K562 (cell line): ENCODE measurements around the gene TMEM248. TPM values are rescaled to one million over a fixed set of nuclear protein-coding genes. Genes with fewer than 3 reads are reported as not detected.

Source experiments
- CBFA2T2 ChIP-seq: fragments of 450-650 bp; conservative IDR thresholded peaks from 2 replicates; pipeline ENCODE4 v1.6.1; 2017; ENCODE audit warnings: mild to moderate bottlenecking
- CTBP1 ChIP-seq: fragments of 450-650 bp; IDR thresholded peaks from 2 replicates; pipeline ENCODE4 v1.6.1; 2016; ENCODE audit warnings: borderline replicate concordance
- ELF1 ChIP-seq: fragments of 200-800 bp; sonication (Bioruptor generic); IDR thresholded peaks from 2 replicates; pipeline ENCODE4 v1.6.1; 2016; ENCODE audit warnings: missing genetic modification characterization, missing compliant biosample characterization
- EP300 ChIP-seq: IDR thresholded peaks from 2 replicates; pipeline ENCODE4 v1.6.1; 2012; ENCODE audit warnings: low read length, improper control_type of control experiment
- FOSL1 ChIP-seq: fragments of 200-800 bp; sonication (Bioruptor generic); conservative IDR thresholded peaks from 2 replicates; pipeline ENCODE4 v1.6.1; 2016; ENCODE audit warnings: missing genetic modification characterization, missing compliant biosample characterization
- LEF1 ChIP-seq: fragments of 450-650 bp; IDR thresholded peaks from 2 replicates; pipeline ENCODE4 v1.6.1; 2016; ENCODE audit warnings: mild to moderate bottlenecking
- STAT5A ChIP-seq: IDR thresholded peaks from 2 replicates; pipeline ENCODE4 v1.6.1; 2012; ENCODE audit warnings: low read length, inconsistent platforms, borderline replicate concordance
- TEAD1 ChIP-seq, 2 experiments: fragments of 450-650 bp in 1 of 2; sonication (generic) in 1 of 2; formaldehyde crosslinking; IDR thresholded peaks; 2 replicates each; pipeline versions ENCODE4 v1.4.0 to v1.8.0; 2020 to 2022; ENCODE audit warnings: mild to moderate bottlenecking in 2 of 2, missing genetic modification reagents in 1 of 2
- ZBTB8A ChIP-seq: fragments of 450-650 bp; IDR thresholded peaks from 2 replicates; pipeline ENCODE4 v1.6.1; 2018; ENCODE audit warnings: mild to moderate bottlenecking, moderate library complexity; ENCODE audit not compliant: partially characterized antibody
- ZKSCAN3 ChIP-seq: fragments of 250-450 bp; sonication (Bioruptor Pico); IDR thresholded peaks from 2 replicates; pipeline ENCODE4 v1.4.0; 2020
- ZNF551 ChIP-seq: fragments of 250-450 bp; sonication (Bioruptor Pico); IDR thresholded peaks from 2 replicates; pipeline ENCODE4 v1.5.0; 2021; ENCODE audit warnings: mild to moderate bottlenecking, moderate library complexity
- ZNF668 ChIP-seq: fragments of 250-450 bp; sonication (Bioruptor Pico); IDR thresholded peaks from 2 replicates; pipeline ENCODE4 v1.8.0; 2022; ENCODE audit warnings: mild to moderate bottlenecking, inconsistent platforms
- ZNF76 ChIP-seq: fragments of 250-450 bp; sonication (Bioruptor Pico); IDR thresholded peaks from 2 replicates; pipeline ENCODE4 v1.4.0; 2020; ENCODE audit warnings: mild to moderate bottlenecking, moderate library complexity, borderline replicate concordance
- polyA plus RNA-seq, 8 experiments: library from polyadenylated mRNA; depleted of rRNA in 4 of 8; stranded (reverse) in 5 of 8; unstranded in 3 of 8; fragments of >200 nt; fragmentation: Nextera tagmentation in 2 of 8; fragmentation: Illumina TruSeq in 1 of 8; extraction: Ambion mirVana in 2 of 8; extraction: Trizol in 1 of 8; gene quantifications; 2 replicates each; pipeline versions ENCODE4 v1.2.1 to v1.2.3, GENCODE V29; 2011 to 2014; ENCODE audit warnings: inconsistent platforms in 1 of 8, missing spikeins in 1 of 8
- total RNA-seq, 7 experiments: library from RNA; depleted of rRNA in 6 of 7; stranded (reverse); fragments of >200 nt in 6 of 7; fragmentation: Illumina TruSeq in 2 of 7; extraction: Trizol in 2 of 7; gene quantifications; 2 replicates each; pipeline versions ENCODE4 v1.2.1 to v1.2.3, GENCODE V29; 2011 to 2021; ENCODE audit warnings: low replicate concordance in 1 of 7
- TF ChIP-seq, protein P1 (sequence below): fragments of 250-450 bp; sonication (Bioruptor Pico); IDR thresholded peaks from 2 replicates; pipeline ENCODE4 v1.5.0; 2020; ENCODE audit warnings: mild to moderate bottlenecking, borderline replicate concordance
- TF ChIP-seq, protein P2 (sequence below): sonication (generic); formaldehyde crosslinking; IDR thresholded peaks from 2 replicates; pipeline ENCODE4 v1.8.0; 2023; ENCODE audit warnings: mild to moderate bottlenecking, missing genetic modification reagents
- TF ChIP-seq, protein P3 (sequence below): sonication (generic); formaldehyde crosslinking; IDR thresholded peaks from 2 replicates; pipeline ENCODE4 v1.8.0; 2022; ENCODE audit warnings: mild to moderate bottlenecking, missing genetic modification reagents
- TF ChIP-seq, protein P4 (sequence below): sonication (generic); formaldehyde crosslinking; IDR thresholded peaks from 2 replicates; pipeline ENCODE4 v1.8.0; 2022; ENCODE audit warnings: mild to moderate bottlenecking, missing genetic modification reagents

The TMEM248 gene
- total and polyA plus RNA-seq, 9 of the 15 experiments (the other 6 are each of a cell fraction or from before 2014, with no cell fraction given) = 6.3 to 132 (median 64.4) TPM

DNA sequence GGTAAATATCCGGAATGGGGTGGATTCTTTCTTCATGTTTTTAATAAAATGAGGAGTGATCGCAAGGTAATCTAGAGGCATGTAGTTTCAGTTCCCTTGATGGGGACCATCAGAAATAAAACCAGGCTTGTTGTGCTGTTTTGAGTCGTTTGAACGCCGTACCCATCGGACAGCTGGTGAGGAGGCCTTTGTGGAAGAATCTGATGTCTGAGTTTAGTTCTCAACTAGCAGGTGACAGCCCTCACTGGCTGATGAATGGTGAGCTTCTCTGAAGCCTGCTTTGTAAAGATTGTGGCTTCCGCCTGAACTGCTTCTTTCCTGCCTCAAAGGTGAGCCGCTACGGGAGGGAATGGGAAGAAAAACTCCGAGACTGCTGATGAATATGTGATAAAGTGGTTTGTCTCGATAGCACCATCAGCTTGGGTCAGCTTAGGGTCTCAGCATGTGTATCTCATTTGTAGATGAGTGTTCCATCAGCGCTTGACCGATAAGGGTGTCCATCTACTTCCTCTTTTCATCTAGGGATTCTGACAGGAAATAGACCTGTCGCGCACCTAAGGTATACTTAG lies 977 bp downstream of the TMEM248 start (continued):
- no peak for TF ChIP-seq ZKSCAN3
- no peak for TF ChIP-seq ZNF668 (CRISPR knock-in tag)
- TF ChIP-seq TEAD1 (CRISPR knock-in tag; IDR thresholded peaks at IDR 0.05) = 0 out of 4 replicates have a peak, but pooled peaks of 1 of the 2 experiments have one; percentile 33
- TF ChIP-seq ZNF76 = no peak
- TF ChIP-seq, protein P1, sequence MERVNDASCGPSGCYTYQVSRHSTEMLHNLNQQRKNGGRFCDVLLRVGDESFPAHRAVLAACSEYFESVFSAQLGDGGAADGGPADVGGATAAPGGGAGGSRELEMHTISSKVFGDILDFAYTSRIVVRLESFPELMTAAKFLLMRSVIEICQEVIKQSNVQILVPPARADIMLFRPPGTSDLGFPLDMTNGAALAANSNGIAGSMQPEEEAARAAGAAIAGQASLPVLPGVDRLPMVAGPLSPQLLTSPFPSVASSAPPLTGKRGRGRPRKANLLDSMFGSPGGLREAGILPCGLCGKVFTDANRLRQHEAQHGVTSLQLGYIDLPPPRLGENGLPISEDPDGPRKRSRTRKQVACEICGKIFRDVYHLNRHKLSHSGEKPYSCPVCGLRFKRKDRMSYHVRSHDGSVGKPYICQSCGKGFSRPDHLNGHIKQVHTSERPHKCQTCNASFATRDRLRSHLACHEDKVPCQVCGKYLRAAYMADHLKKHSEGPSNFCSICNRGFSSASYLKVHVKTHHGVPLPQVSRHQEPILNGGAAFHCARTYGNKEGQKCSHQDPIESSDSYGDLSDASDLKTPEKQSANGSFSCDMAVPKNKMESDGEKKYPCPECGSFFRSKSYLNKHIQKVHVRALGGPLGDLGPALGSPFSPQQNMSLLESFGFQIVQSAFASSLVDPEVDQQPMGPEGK = no peak
- TF ChIP-seq EP300 = peak; percentile 85
- 0 out of 2 replicates have a peak, but pooled peaks have one; percentile 50 for TF ChIP-seq LEF1
- peak; percentile 98 for TF ChIP-seq CTBP1
- TF ChIP-seq ZBTB8A = no peak
- TF ChIP-seq, protein P2, sequence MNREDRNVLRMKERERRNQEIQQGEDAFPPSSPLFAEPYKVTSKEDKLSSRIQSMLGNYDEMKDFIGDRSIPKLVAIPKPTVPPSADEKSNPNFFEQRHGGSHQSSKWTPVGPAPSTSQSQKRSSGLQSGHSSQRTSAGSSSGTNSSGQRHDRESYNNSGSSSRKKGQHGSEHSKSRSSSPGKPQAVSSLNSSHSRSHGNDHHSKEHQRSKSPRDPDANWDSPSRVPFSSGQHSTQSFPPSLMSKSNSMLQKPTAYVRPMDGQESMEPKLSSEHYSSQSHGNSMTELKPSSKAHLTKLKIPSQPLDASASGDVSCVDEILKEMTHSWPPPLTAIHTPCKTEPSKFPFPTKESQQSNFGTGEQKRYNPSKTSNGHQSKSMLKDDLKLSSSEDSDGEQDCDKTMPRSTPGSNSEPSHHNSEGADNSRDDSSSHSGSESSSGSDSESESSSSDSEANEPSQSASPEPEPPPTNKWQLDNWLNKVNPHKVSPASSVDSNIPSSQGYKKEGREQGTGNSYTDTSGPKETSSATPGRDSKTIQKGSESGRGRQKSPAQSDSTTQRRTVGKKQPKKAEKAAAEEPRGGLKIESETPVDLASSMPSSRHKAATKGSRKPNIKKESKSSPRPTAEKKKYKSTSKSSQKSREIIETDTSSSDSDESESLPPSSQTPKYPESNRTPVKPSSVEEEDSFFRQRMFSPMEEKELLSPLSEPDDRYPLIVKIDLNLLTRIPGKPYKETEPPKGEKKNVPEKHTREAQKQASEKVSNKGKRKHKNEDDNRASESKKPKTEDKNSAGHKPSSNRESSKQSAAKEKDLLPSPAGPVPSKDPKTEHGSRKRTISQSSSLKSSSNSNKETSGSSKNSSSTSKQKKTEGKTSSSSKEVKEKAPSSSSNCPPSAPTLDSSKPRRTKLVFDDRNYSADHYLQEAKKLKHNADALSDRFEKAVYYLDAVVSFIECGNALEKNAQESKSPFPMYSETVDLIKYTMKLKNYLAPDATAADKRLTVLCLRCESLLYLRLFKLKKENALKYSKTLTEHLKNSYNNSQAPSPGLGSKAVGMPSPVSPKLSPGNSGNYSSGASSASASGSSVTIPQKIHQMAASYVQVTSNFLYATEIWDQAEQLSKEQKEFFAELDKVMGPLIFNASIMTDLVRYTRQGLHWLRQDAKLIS (CRISPR knock-in tag) = peak; percentile 59; the same call in 1 of the 2 replicates
- TF ChIP-seq, protein P3, sequence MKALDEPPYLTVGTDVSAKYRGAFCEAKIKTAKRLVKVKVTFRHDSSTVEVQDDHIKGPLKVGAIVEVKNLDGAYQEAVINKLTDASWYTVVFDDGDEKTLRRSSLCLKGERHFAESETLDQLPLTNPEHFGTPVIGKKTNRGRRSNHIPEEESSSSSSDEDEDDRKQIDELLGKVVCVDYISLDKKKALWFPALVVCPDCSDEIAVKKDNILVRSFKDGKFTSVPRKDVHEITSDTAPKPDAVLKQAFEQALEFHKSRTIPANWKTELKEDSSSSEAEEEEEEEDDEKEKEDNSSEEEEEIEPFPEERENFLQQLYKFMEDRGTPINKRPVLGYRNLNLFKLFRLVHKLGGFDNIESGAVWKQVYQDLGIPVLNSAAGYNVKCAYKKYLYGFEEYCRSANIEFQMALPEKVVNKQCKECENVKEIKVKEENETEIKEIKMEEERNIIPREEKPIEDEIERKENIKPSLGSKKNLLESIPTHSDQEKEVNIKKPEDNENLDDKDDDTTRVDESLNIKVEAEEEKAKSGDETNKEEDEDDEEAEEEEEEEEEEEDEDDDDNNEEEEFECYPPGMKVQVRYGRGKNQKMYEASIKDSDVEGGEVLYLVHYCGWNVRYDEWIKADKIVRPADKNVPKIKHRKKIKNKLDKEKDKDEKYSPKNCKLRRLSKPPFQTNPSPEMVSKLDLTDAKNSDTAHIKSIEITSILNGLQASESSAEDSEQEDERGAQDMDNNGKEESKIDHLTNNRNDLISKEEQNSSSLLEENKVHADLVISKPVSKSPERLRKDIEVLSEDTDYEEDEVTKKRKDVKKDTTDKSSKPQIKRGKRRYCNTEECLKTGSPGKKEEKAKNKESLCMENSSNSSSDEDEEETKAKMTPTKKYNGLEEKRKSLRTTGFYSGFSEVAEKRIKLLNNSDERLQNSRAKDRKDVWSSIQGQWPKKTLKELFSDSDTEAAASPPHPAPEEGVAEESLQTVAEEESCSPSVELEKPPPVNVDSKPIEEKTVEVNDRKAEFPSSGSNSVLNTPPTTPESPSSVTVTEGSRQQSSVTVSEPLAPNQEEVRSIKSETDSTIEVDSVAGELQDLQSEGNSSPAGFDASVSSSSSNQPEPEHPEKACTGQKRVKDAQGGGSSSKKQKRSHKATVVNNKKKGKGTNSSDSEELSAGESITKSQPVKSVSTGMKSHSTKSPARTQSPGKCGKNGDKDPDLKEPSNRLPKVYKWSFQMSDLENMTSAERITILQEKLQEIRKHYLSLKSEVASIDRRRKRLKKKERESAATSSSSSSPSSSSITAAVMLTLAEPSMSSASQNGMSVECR (CRISPR knock-in tag) = no peak; the same call in 1 of the 2 replicates
- peak; percentile 89 for TF ChIP-seq STAT5A
- TF ChIP-seq CBFA2T2 = peak; percentile 89
- TF ChIP-seq, protein P4, sequence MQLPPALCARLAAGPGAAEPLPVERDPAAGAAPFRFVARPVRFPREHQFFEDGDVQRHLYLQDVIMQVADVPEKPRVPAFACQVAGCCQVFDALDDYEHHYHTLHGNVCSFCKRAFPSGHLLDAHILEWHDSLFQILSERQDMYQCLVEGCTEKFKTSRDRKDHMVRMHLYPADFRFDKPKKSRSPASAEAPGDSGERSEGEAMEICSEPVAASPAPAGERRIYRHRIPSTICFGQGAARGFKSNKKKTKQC = 0 out of 2 replicates have a peak, but pooled peaks have one; percentile 24
- no peak for TF ChIP-seq ZNF551 (CRISPR knock-in tag)
- TF ChIP-seq ELF1 (tag) = peak; percentile 59
- TF ChIP-seq FOSL1 (tag) = peak; percentile 70
